Measurements from ENCODE around the gene CCDC177.

Gene CCDC177

GRCh38 chr14:69580009-69580577 is 5.4 kb upstream of the CCDC177 start:
- peaks cover 6% of the 10 kb centered on the region for H3K27me3 ChIP-seq (ENCODE audit: control insufficient read depth, insufficient read depth, low read length)
- no peaks in the 10 kb centered on the region for H3K9me3 ChIP-seq (ENCODE audit: control insufficient read depth, insufficient read depth, low read length)
- H3K4me1 ChIP-seq (ENCODE audit: control insufficient read depth, insufficient read depth, low read length) = no peaks in the 10 kb centered on the region
- no peaks in the 10 kb centered on the region for H3K36me3 ChIP-seq (ENCODE audit: control insufficient read depth, insufficient read depth, low read length)
- no peak overlapping the region for H3K27ac ChIP-seq (ENCODE audit: low read depth, low read length)
- H3K9ac ChIP-seq (ENCODE audit: low read depth, low read length) = no peak overlapping the region
- no peak overlapping the region for H3K4me3 ChIP-seq (ENCODE audit: low read depth, low read length)

GRCh38 chr14:69579476-69579875 is 4.8 kb upstream of the CCDC177 start:
- Histone ChIP-seq H3K36me3 (ENCODE audit: control insufficient read depth, insufficient read depth, low read length) (no peaks in the 10 kb centered on the region), H3K9ac (ENCODE audit: low read depth, low read length) (no peak overlapping the region), H3K27me3 (ENCODE audit: control insufficient read depth, insufficient read depth, low read length) (peaks cover 11% of the 10 kb centered on the region), H3K4me3 (ENCODE audit: low read depth, low read length) (no peak overlapping the region), H3K4me1 (ENCODE audit: control insufficient read depth, insufficient read depth, low read length) (no peaks in the 10 kb centered on the region), H3K9me3 (ENCODE audit: control insufficient read depth, insufficient read depth, low read length) (no peaks in the 10 kb centered on the region), H3K27ac (ENCODE audit: low read depth, low read length) (no peak overlapping the region)

- H3K27me3 ChIP-seq (ENCODE audit: control insufficient read depth, insufficient read depth, low read length) = peaks cover 57% of the 10 kb centered on the region
Measured at GRCh38 chr14:69574954-69575295, 254 bp upstream of the CCDC177 start.

GRCh38 chr14:69573831-69574262 is 824 bp downstream of the CCDC177 start:
- peaks cover 67% of the 10 kb centered on the region for H3K27me3 ChIP-seq (ENCODE audit: control insufficient read depth, insufficient read depth, low read length)
- no peak overlapping the region for H3K9ac ChIP-seq (ENCODE audit: low read depth, low read length)
- no peaks in the 10 kb centered on the region for H3K36me3 ChIP-seq (ENCODE audit: control insufficient read depth, insufficient read depth, low read length)
- peak overlapping the region; percentile 74 for H3K4me3 ChIP-seq (ENCODE audit: low read depth, low read length)
- H3K4me1 ChIP-seq (ENCODE audit: control insufficient read depth, insufficient read depth, low read length) = 0 out of 2 replicates have a peak, but pooled peaks cover 7% of the 10 kb centered on the region
- peak overlapping the region; percentile 73 for H3K27ac ChIP-seq (ENCODE audit: low read depth, low read length)
- peaks cover 6% of the 10 kb centered on the region; the same call in 1 of the 2 replicates for H3K9me3 ChIP-seq (ENCODE audit: control insufficient read depth, insufficient read depth, low read length)

More at GRCh38 chr14:69574954-69575295, 254 bp upstream of the CCDC177 start:
- Histone ChIP-seq H3K36me3 (ENCODE audit: control insufficient read depth, insufficient read depth, low read length) (no peaks in the 10 kb centered on the region), H3K4me3 (ENCODE audit: low read depth, low read length) (no peak overlapping the region), H3K27ac (ENCODE audit: low read depth, low read length) (no peak overlapping the region), H3K9me3 (ENCODE audit: control insufficient read depth, insufficient read depth, low read length) (peaks cover 6% of the 10 kb centered on the region; the same call in 1 of the 2 replicates), H3K4me1 (ENCODE audit: control insufficient read depth, insufficient read depth, low read length) (0 out of 2 replicates have a peak, but pooled peaks cover 7% of the 10 kb centered on the region), H3K9ac (ENCODE audit: low read depth, low read length) (no peak overlapping the region)

- H3K9me3 ChIP-seq (ENCODE audit: control insufficient read depth, insufficient read depth, low read length) = peaks cover 6% of the 10 kb centered on the region; the same call in 1 of the 2 replicates
- H3K36me3 ChIP-seq (ENCODE audit: control insufficient read depth, insufficient read depth, low read length) = no peaks in the 10 kb centered on the region
- H3K9ac ChIP-seq (ENCODE audit: low read depth, low read length) = no peak overlapping the region
- 0 out of 2 replicates have a peak, but pooled peaks cover 7% of the 10 kb centered on the region for H3K4me1 ChIP-seq (ENCODE audit: control insufficient read depth, insufficient read depth, low read length)
- H3K4me3 ChIP-seq (ENCODE audit: low read depth, low read length) = 0 out of 2 replicates have a peak overlapping the region, but pooled peaks have one; percentile 74
- peak overlapping the region; percentile 73 for H3K27ac ChIP-seq (ENCODE audit: low read depth, low read length)
- peaks cover 70% of the 10 kb centered on the region for H3K27me3 ChIP-seq (ENCODE audit: control insufficient read depth, insufficient read depth, low read length)
Measured at GRCh38 chr14:69573205-69573830, 1.4 kb downstream of the CCDC177 start.

- Histone ChIP-seq H3K4me1 (ENCODE audit: control insufficient read depth, insufficient read depth, low read length) (0 out of 2 replicates have a peak, but pooled peaks cover 7% of the 10 kb centered on the region), H3K27me3 (ENCODE audit: control insufficient read depth, insufficient read depth, low read length) (peaks cover 70% of the 10 kb centered on the region), H3K36me3 (ENCODE audit: control insufficient read depth, insufficient read depth, low read length) (no peaks in the 10 kb centered on the region), H3K27ac (ENCODE audit: low read depth, low read length) (no peak overlapping the region), H3K4me3 (ENCODE audit: low read depth, low read length) (no peak overlapping the region), H3K9ac (ENCODE audit: low read depth, low read length) (no peak overlapping the region), H3K9me3 (ENCODE audit: control insufficient read depth, insufficient read depth, low read length) (peaks cover 6% of the 10 kb centered on the region; the same call in 1 of the 2 replicates)
Measured at GRCh38 chr14:69572841-69573135, 1.9 kb downstream of the CCDC177 start.

- H3K36me3 ChIP-seq (ENCODE audit: control insufficient read depth, insufficient read depth, low read length) = no peaks in the 10 kb centered on the region
- H3K9me3 ChIP-seq (ENCODE audit: control insufficient read depth, insufficient read depth, low read length) = peaks cover 6% of the 10 kb centered on the region; the same call in 1 of the 2 replicates
- H3K4me1 ChIP-seq (ENCODE audit: control insufficient read depth, insufficient read depth, low read length) = 0 out of 2 replicates have a peak, but pooled peaks cover 7% of the 10 kb centered on the region
- no peak overlapping the region for H3K27ac ChIP-seq (ENCODE audit: low read depth, low read length)
- H3K9ac ChIP-seq (ENCODE audit: low read depth, low read length) = peak overlapping the region; percentile 8; the same call in 1 of the 2 replicates
- peak overlapping the region; percentile 48 for H3K4me3 ChIP-seq (ENCODE audit: low read depth, low read length)
- peaks cover 76% of the 10 kb centered on the region for H3K27me3 ChIP-seq (ENCODE audit: control insufficient read depth, insufficient read depth, low read length)
Measured at GRCh38 chr14:69572030-69572840, 2.4 kb downstream of the CCDC177 start.

GRCh38 chr14:69571449-69572029 is 3.1 kb downstream of the CCDC177 start:
- Histone ChIP-seq H3K4me1 (ENCODE audit: control insufficient read depth, insufficient read depth, low read length) (0 out of 2 replicates have a peak, but pooled peaks cover 7% of the 10 kb centered on the region), H3K4me3 (ENCODE audit: low read depth, low read length) (peak overlapping the region; percentile 48), H3K27me3 (ENCODE audit: control insufficient read depth, insufficient read depth, low read length) (peaks cover 83% of the 10 kb centered on the region)

GRCh38 chr14:69570836-69571330 is 3.8 kb downstream of the CCDC177 start:
- H3K4me3 ChIP-seq (ENCODE audit: low read depth, low read length) = no peak overlapping the region
- no peak overlapping the region for H3K9ac ChIP-seq (ENCODE audit: low read depth, low read length)
- H3K27me3 ChIP-seq (ENCODE audit: control insufficient read depth, insufficient read depth, low read length) = peaks cover 87% of the 10 kb centered on the region
- no peak overlapping the region for H3K27ac ChIP-seq (ENCODE audit: low read depth, low read length)
- H3K9me3 ChIP-seq (ENCODE audit: control insufficient read depth, insufficient read depth, low read length) = peaks cover 6% of the 10 kb centered on the region; the same call in 1 of the 2 replicates
- 0 out of 2 replicates have a peak, but pooled peaks cover 7% of the 10 kb centered on the region for H3K4me1 ChIP-seq (ENCODE audit: control insufficient read depth, insufficient read depth, low read length)
- H3K36me3 ChIP-seq (ENCODE audit: control insufficient read depth, insufficient read depth, low read length) = no peaks in the 10 kb centered on the region

More at GRCh38 chr14:69571449-69572029, 3.1 kb downstream of the CCDC177 start:
- Histone ChIP-seq H3K27ac (ENCODE audit: low read depth, low read length) (no peak overlapping the region), H3K9me3 (ENCODE audit: control insufficient read depth, insufficient read depth, low read length) (peaks cover 6% of the 10 kb centered on the region; the same call in 1 of the 2 replicates), H3K9ac (ENCODE audit: low read depth, low read length) (peak overlapping the region; percentile 8; the same call in 1 of the 2 replicates), H3K36me3 (ENCODE audit: control insufficient read depth, insufficient read depth, low read length) (no peaks in the 10 kb centered on the region)

GRCh38 chr14:69569859-69570258 is 4.8 kb downstream of the CCDC177 start:
- Histone ChIP-seq H3K9ac (ENCODE audit: low read depth, low read length) (no peak overlapping the region), H3K27me3 (ENCODE audit: control insufficient read depth, insufficient read depth, low read length) (peaks cover 83% of the 10 kb centered on the region), H3K36me3 (ENCODE audit: control insufficient read depth, insufficient read depth, low read length) (no peaks in the 10 kb centered on the region), H3K4me3 (ENCODE audit: low read depth, low read length) (no peak overlapping the region), H3K9me3 (ENCODE audit: control insufficient read depth, insufficient read depth, low read length) (peaks cover 6% of the 10 kb centered on the region; the same call in 1 of the 2 replicates), H3K4me1 (ENCODE audit: control insufficient read depth, insufficient read depth, low read length) (0 out of 2 replicates have a peak, but pooled peaks cover 7% of the 10 kb centered on the region), H3K27ac (ENCODE audit: low read depth, low read length) (no peak overlapping the region)

Measured in HUES48 (cell line).